Activated CD4-positive, alpha-beta memory T cell treated with anti-CD3 and anti-CD28 coated beads, Interleukin-2, amount 10 ng/mL, durations not matched to agents 7 days and 5 days (primary cell): ENCODE measurements around the gene NUP98. TPM values are rescaled to one million over a fixed set of nuclear protein-coding genes. Genes with fewer than 3 reads are reported as not detected.

Experiments
- CTCF ChIA-PET: fragments of 350-600 bp; sonication (Branson Sonifier 250); formaldehyde crosslinking; loops from one replicate; lab custom pipeline; 2021; ENCODE audit warnings: antibody characterized with exemption, inconsistent platforms; lab: Charles Lee
- POLR2A ChIA-PET: fragments of 350-600 bp; sonication (Branson Sonifier 250); formaldehyde crosslinking; loops from one replicate; lab custom pipeline; 2021; ENCODE audit warnings: antibody characterized with exemption; lab: Charles Lee
- DNase-seq: peaks from one replicate; pipeline ENCODE4 v3.0.0-alpha.2; 2020
- H3K27ac Mint-ChIP-seq: one replicate; pipeline ENCODE4 v1.8.0; 2021; ENCODE audit warnings: mild to moderate bottlenecking, mixed read lengths
- H3K27me3 Mint-ChIP-seq: one replicate; pipeline ENCODE4 v1.8.0; 2021; ENCODE audit warnings: mixed read lengths
- H3K36me3 Mint-ChIP-seq: one replicate; pipeline ENCODE4 v1.8.0; 2021; ENCODE audit warnings: low read depth, mixed read lengths
- H3K4me1 Mint-ChIP-seq: one replicate; pipeline ENCODE4 v1.8.0; 2021; ENCODE audit warnings: mixed read lengths
- H3K4me3 Mint-ChIP-seq: one replicate; pipeline ENCODE4 v1.8.0; 2021; ENCODE audit warnings: mild to moderate bottlenecking, mixed read lengths
- H3K9me3 Mint-ChIP-seq: one replicate; pipeline ENCODE4 v1.8.0; 2021; ENCODE audit warnings: mixed read lengths
- total RNA-seq, 2 experiments: library from RNA; stranded (reverse); gene quantifications; one replicate each; pipeline ENCODE4 v1.2.3, GENCODE V29; 2021

The NUP98 gene
- total RNA-seq, 2 experiments from 2014 or later, result 93.9 to 95.2 TPM

DNA sequence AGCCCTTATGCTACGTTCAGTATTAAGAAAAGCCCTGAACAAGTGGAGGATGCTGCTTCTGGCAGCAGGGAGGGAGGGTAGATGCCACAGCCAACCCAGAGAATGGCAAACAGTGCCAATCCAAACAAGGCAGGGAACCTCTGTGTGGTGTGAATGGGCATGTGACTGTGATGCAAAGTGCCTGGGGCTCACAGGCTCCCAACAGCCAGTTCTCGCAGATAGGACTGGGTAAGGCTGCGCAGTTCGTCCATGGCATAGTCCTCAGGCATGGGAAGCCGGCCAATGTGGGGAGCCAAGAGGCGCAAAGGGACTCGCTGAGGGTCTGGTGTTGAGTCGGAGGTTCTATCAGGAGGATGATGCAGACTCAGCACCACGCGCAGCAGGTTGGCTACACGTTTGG, 121.4 kb downstream of the NUP98 start:
- Mint-ChIP-seq H3K4me3 (no peak overlapping the region), H3K27me3 (no peaks in the 10 kb centered on the region), H3K36me3 (peaks cover 73% of the 10 kb centered on the region), H3K9me3 (no peaks in the 10 kb centered on the region), H3K4me1 (no peaks in the 10 kb centered on the region), H3K27ac (no peak overlapping the region)
- POLR2A ChIA-PET, result no interaction called here
- no peak for DNase-seq
- CTCF ChIA-PET, result no interaction called here

DNA sequence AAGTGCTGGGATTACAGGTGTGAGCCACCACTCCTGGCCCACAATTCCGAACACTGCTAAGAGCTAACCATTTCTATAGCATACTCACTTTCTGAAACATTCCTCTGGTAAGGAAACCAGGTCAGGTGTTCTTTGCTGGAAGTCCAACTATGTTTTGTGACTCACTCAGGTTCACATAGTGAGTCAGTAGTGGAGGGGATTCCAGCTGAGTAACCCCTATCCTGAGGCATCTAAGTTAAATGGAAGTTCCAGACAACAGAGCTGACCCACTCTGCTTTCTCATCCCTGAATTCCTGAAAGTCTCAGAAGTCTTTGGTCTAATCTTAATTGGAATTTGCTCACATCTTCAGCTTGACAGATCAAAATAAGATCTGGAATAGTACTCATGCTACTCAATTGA, 123.2 kb downstream of the NUP98 start:
- Mint-ChIP-seq H3K27me3 (no peaks in the 10 kb centered on the region), H3K4me1 (no peaks in the 10 kb centered on the region), H3K9me3 (no peaks in the 10 kb centered on the region), H3K27ac (no peak overlapping the region), H3K36me3 (peaks cover 69% of the 10 kb centered on the region), H3K4me3 (no peak overlapping the region)
- no peak for DNase-seq
- ChIA-PET CTCF (no interaction called here), POLR2A (no interaction called here)

DNA sequence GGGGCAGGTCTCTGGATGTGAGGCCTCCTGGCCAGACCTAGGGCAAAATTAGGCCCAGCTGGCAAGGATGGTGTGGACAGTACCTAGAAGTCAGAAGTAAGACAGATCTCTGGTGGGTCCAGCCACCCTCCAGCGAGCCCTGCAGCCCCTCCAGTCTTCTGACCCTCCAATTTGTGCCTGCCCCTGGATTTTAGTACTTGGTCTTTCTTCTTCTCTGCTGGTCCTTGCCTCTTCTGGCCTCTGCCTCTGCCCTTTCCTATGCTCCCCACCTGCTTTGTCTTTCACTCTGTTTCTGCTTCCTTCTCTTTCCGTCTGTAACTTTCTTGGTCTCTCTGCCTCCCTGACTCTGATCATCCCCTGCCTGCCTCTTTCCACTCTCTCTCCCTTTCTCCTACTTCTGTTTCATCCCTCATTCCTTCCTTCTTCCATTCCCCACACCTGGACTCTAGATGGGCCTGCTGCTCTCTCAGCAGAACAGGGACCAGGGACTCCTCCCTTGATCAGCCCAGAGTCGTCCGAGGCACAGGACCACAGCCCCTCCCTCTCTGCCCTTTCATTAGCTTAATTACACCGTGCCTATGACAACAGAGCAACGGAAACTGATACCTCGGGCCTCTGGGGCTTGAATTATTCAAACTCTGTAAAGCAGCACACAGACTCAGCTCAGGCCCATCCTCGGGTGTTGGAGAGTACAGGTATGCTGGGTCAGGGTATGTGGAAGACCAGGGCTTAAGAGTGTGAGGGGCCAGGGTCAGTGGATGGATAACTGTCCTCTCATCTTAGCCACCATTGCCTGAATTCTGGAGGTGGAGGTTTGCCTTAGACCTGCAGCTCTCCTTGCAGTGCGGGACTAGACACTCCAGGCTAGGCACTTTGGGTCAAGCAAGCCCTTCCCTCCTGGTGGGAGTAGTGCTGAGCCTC, 125.8 kb downstream of the NUP98 start, which contains the start of gene CHRNA10:
Gene CHRNA10, minus strand, starts transcription at position 51 of the 921 bp plus-strand sequence. CDS start 72 bp downstream, outside the sequence.
- ChIA-PET POLR2A (no interaction called here), CTCF (interaction anchor here (0.5 kb wide), 1 partner anchor 558 kb away, joined by 3 read pairs; no protein-coding TSS in a partner anchor)

DNA sequence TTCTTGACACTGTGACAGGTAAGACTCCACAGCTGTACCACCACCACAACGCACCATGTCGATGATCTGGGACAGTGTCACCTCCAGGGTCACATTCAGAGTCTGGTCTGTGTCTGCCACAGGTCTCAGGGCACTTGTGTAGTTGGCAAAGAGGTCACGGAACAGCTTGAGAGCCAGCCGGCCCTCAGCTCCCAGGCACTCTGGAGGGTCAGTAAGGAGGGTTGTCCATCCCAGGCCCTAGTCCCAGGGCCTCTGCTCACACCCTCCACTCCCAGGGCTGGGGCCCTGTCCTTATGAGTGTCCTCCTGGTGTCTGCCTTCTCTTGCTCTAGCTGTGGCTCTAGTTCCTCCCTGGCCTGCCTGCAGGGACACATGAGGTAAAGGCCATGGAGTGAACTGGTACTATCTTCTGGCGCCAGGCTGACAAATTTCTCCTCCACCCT, 127.6 kb downstream of the NUP98 start:
- CTCF ChIA-PET, result no interaction called here
- Mint-ChIP-seq H3K27ac (no peak overlapping the region), H3K9me3 (no peaks in the 10 kb centered on the region), H3K36me3 (peaks cover 39% of the 10 kb centered on the region), H3K4me1 (no peaks in the 10 kb centered on the region), H3K27me3 (no peaks in the 10 kb centered on the region), H3K4me3 (no peak overlapping the region)
- no peak for DNase-seq
- POLR2A ChIA-PET, result no interaction called here

More for the DNA sequence above, 125.8 kb downstream of the NUP98 start, which contains the start of gene CHRNA10:
- H3K9me3 Mint-ChIP-seq, result no peaks in the 10 kb centered on the region
- no peaks in the 10 kb centered on the region for H3K4me1 Mint-ChIP-seq
- peaks cover 47% of the 10 kb centered on the region for H3K36me3 Mint-ChIP-seq
- H3K27ac Mint-ChIP-seq, result no peak within 1 kb of the TSS
- DNase-seq, result no peak
- H3K4me3 Mint-ChIP-seq, result no peak within 1 kb of the TSS
- H3K27me3 Mint-ChIP-seq, result no peaks in the 10 kb centered on the region

DNA sequence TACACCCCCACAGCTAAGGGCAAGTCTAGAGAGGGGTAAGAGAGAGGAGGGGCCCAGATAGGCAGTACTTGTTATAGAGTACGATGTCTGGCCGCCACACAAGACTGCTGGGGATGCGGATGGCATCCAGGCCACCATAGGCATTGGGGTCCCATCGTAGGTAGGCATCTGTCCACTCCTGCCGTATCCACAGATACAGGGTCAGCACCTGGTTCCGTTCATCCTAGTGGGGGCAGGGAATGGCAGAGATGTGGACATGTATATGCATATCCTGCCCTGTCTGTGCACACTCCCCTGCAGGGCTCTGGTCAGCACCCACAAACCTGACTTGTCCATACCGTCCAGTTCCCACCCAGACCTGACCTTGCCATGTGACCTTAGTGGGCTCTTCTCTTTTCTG, 128.2 kb downstream of the NUP98 start:
- ChIA-PET CTCF (no interaction called here), POLR2A (interaction anchor here (1.0 kb wide), 1 partner anchor 66 kb away, joined by 3 read pairs; no protein-coding TSS in a partner anchor)
- H3K4me3 Mint-ChIP-seq, result no peak overlapping the region
- H3K36me3 Mint-ChIP-seq, result peaks cover 37% of the 10 kb centered on the region
- H3K27me3 Mint-ChIP-seq, result no peaks in the 10 kb centered on the region
- H3K4me1 Mint-ChIP-seq, result no peaks in the 10 kb centered on the region
- no peak overlapping the region for H3K27ac Mint-ChIP-seq
- no peaks in the 10 kb centered on the region for H3K9me3 Mint-ChIP-seq
- DNase-seq, result no peak

DNA sequence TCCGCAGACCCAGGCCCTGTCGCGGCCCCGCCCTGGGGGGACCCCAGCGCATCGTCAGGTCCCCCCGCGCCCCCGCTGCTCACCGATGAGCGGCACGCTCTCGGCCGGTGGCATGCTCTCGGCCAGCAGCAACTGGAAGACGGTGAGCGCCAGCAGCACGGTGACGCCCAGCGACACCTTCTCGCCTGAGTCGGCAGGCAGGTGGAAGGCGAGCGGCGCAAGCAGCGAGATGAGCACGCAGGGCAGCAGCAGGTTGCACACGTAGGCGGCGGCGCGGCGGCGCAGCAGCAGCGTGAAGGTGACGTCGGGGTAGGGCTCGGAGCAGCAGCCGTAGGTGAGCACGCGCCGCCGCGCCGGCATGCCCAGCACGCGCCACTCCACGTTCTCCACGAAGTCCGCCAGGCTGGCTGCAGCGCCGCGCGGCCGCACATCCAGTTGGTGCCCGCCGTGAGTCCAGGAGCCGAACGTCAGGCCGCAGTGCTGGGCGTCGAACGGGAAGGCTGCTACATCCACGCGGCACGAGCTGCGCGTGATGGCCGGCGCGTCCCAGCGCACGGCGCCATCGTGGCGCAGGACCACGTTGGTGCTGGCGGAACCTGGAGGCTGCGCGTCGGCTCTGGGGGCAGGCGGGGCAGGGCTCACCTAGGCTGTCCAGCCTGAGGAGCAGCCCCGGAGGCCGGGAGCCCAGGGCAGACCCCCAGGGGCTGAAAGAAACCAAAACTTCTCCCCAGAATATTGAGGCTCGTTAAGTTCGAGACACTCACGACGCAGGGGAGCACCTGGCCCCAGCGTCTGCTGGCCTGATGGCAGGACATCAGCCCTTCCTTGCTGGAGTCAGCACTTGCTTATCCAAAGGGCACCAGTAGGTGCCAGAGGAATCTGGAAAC, 130.0 kb downstream of the NUP98 start:
- DNase-seq, result no peak
- POLR2A ChIA-PET, result no interaction called here
- Mint-ChIP-seq H3K4me1 (no peaks in the 10 kb centered on the region), H3K9me3 (no peaks in the 10 kb centered on the region), H3K36me3 (peaks cover 30% of the 10 kb centered on the region), H3K27ac (no peak overlapping the region), H3K27me3 (no peaks in the 10 kb centered on the region), H3K4me3 (no peak overlapping the region)
- CTCF ChIA-PET, result no interaction called here

DNA sequence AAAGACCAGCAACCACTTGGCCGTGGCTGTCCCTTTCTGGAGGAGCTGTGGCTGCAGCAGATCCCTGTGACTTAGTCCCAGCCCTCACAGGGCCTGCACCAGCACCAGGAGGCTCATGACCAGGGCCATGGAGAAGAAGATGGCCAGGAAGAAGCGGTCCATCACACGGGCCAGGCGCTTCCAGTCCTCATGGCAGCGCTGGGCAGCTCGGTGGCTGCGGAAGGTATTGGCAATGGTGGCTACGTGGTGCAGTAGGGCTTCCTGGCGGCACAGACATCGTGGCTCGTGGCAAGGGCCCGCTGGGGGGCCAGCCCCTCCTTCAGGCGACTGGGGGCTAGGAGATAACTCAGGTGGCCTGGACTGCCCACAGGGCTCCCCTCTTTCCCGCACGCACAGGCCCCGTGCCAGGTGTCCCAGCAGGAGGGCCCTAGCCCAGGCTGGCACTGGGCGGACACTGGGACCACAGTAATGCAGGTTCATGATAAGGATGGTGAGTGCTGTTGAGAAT, 131.3 kb downstream of the NUP98 start:
- H3K9me3 Mint-ChIP-seq, result no peaks in the 10 kb centered on the region
- H3K27me3 Mint-ChIP-seq, result no peaks in the 10 kb centered on the region
- no peaks in the 10 kb centered on the region for H3K4me1 Mint-ChIP-seq
- peaks cover 25% of the 10 kb centered on the region for H3K36me3 Mint-ChIP-seq
- ChIA-PET POLR2A (no interaction called here), CTCF (no interaction called here)
- no peak for DNase-seq
- no peak overlapping the region for H3K27ac Mint-ChIP-seq
- H3K4me3 Mint-ChIP-seq, result no peak overlapping the region

DNA sequence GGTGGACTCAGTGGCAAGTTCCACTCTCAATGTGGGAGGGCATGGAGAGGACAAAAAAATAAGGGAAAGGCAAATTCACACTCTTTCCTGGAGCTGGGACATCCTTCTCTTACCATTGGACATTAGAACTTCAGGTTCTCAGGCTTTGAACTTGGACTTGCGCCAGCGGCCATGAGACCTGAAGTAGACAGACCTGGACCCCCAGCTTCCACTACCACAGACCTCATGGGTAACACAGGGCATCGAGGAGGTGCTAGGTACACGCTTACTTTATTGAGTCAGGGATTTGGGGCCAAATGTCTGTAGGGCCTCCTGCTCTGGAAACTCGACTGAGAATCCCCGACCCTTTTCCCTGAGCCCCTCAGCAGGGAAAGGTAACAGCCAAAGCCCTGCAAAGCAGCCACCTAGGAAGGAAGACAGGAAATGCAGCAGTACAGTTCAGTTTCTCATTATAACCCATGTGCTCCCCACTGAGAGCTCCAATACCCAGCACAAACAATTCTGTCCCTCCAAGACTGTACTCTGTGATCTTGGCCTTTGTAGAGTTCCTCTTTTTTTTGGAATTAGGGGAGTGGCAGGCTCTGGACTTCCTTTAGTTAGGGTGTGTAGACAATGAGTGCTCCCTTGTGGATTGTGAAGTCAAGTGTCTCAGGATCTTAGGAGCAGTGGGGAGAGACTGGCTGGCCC, 131.9 kb downstream of the NUP98 start:
- no peak overlapping the region for H3K27ac Mint-ChIP-seq
- no peak for DNase-seq
- H3K36me3 Mint-ChIP-seq, result peaks cover 24% of the 10 kb centered on the region
- no peak overlapping the region for H3K4me3 Mint-ChIP-seq
- H3K9me3 Mint-ChIP-seq, result no peaks in the 10 kb centered on the region
- no peaks in the 10 kb centered on the region for H3K27me3 Mint-ChIP-seq
- ChIA-PET POLR2A (no interaction called here), CTCF (no interaction called here)
- no peaks in the 10 kb centered on the region for H3K4me1 Mint-ChIP-seq

DNA sequence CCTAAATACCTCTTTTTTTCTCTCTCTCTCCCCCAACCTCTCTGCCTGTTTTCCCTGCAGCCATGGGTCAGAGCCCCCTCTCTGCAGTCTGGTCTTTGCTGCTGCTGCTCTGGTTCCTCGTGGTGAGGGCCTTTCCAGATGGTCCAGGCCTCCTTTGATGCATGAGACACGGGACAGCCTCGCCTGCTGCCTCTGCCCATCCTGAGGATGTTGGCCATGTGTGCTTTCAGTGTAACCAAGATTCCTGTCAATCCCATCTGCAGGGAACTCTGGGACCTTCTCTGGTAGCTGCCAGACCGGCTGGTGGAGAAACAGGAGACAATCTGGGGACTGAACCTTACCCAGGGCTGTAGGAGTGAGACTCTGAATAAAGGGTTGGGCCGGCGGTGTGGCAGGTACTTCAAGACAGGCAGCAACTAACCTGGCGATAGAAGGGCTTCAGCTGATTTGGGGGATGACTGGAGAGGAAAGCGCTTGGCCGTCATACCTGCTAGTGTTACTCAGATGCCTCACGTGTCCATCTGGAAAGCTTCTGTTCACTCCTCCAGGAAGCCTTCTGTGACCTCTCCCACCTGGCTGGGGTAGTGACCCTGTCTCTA, 133.2 kb downstream of the NUP98 start:
- ChIA-PET POLR2A (no interaction called here), CTCF (interaction anchor here (0.5 kb wide), 1 partner anchor 37 kb away, joined by 4 read pairs; no protein-coding TSS in a partner anchor)
- Mint-ChIP-seq H3K9me3 (no peaks in the 10 kb centered on the region), H3K4me3 (no peak overlapping the region), H3K36me3 (peaks cover 12% of the 10 kb centered on the region), H3K27me3 (no peaks in the 10 kb centered on the region), H3K4me1 (no peaks in the 10 kb centered on the region), H3K27ac (no peak overlapping the region)
- no peak for DNase-seq

DNA sequence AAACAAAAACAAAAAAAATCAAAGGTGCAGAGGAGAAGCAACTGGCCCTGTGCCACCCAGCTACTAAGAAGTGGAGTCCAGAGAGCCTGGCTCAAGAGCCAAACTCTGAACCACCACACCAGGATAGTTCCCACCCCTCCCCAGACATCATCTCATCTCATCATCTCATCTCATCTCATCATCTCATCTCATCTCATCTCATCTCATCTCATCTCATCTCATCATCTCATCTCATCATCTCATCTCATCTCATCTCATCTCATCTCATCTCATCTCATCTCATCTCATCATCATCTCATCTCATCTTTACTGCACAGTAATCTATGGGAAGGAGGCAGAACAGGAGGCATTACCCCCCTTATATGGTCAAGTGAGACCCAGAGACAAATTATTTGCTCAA, 134.5 kb downstream of the NUP98 start:
- no peak overlapping the region for H3K4me3 Mint-ChIP-seq
- no peaks in the 10 kb centered on the region for H3K4me1 Mint-ChIP-seq
- peaks cover 12% of the 10 kb centered on the region for H3K36me3 Mint-ChIP-seq
- no peak overlapping the region for H3K27ac Mint-ChIP-seq
- ChIA-PET CTCF (no interaction called here), POLR2A (no interaction called here)
- no peak for DNase-seq
- no peaks in the 10 kb centered on the region for H3K9me3 Mint-ChIP-seq
- H3K27me3 Mint-ChIP-seq, result peaks cover 6% of the 10 kb centered on the region

DNA sequence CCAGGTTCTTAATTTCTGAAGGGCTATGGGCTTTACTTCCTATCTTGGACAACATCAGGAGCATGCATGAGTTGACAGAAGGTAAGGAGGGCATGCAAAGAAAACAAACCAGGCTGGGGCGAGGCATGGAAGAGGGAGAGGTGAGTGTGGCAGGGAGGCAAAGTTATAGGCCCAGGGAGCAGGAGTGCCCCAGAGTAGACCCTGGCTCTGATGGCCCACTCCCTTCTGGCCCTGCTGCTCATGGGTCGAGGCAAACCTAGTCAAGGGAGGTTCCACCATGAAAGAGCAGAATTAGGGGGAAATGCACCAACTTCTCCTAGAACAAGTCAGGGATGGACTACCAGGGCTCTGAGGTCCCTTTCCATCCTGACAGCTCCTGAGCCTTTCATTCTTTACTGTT, 136.4 kb downstream of the NUP98 start:
- Mint-ChIP-seq H3K4me3 (no peak overlapping the region), H3K27ac (no peak overlapping the region), H3K4me1 (no peaks in the 10 kb centered on the region), H3K27me3 (peaks cover 8% of the 10 kb centered on the region), H3K9me3 (no peaks in the 10 kb centered on the region), H3K36me3 (peaks cover 12% of the 10 kb centered on the region)
- ChIA-PET CTCF (no interaction called here), POLR2A (no interaction called here)
- DNase-seq, result no peak
